Lower leg skin (tissue), 4 donors: ENCODE measurements around the gene CDC34. TPM values are rescaled to one million over a fixed set of nuclear protein-coding genes. Genes with fewer than 3 reads are reported as not detected.

ENCODE experiments used
- DNase-seq, 2 donors: peaks; one replicate each; pipeline ENCODE4 v3.0.0-alpha.2; 2019; ENCODE audit warnings: low spot score in 2 of 2
- H3K4me3 ChIP-seq: fragments of 200-600 bp; sonication (generic); 2 replicates; pipeline ENCODE4 v1.5.1; 2017; ENCODE audit warnings: mild to moderate bottlenecking, low read depth; ENCODE audit not compliant: poor library complexity, severe bottlenecking
- CTCF ChIP-seq, 3 donors: fragments of 450-650 bp; IDR thresholded peaks; one replicate each; pipeline ENCODE4 v1.5.1; 2016; ENCODE audit warnings: antibody characterized with exemption in 3 of 3, mild to moderate bottlenecking in 3 of 3, moderate library complexity in 2 of 3
- POLR2A ChIP-seq, 2 donors: fragments of 450-650 bp; IDR thresholded peaks; one replicate each; pipeline ENCODE4 v1.6.1; 2016 to 2017; ENCODE audit warnings: antibody characterized with exemption in 2 of 2, mild to moderate bottlenecking in 1 of 2, moderate library complexity in 1 of 2
- WGBS, 2 donors: methylation state at CpG; one replicate each; pipeline ENCODE4 v1.1.5; 2018; 5-methylcytosine and 5-hydroxymethylcytosine counted together
- intact Hi-C: fragments of 100-400 bp; cut with DNase I; formaldehyde crosslinking; loops from one replicate; pipeline ENCODE4 v1.15.0; 2023; ENCODE audit warnings: low total_unique reads
- total RNA-seq, 4 donors: library from RNA; depleted of rRNA; stranded (reverse); fragments of >200 nt; gene quantifications; one replicate each; pipeline ENCODE4 v1.1.0, GENCODE V29; 2016

The CDC34 gene
- total RNA-seq, result 100 to 1,000 TPM; 129 to 214 (median 140) TPM

GRCh38 chr19:531753-532560 lies at the start of gene CDC34:
TSS of gene CDC34 (plus strand) at chr19:531760. CDS start at chr19:531932, 172 bp downstream.
- no peak for DNase-seq
- WGBS, 2 donors, result 0 to 1% methylated on average over 27 to 39 of the region's 84 CpGs
- intact Hi-C loops, result no loop called here
- TF ChIP-seq CTCF (IDR thresholded peaks at IDR 0.05) (no peak), POLR2A (IDR thresholded peaks at IDR 0.05) (no peak)
- peak within 1 kb of the TSS; percentile 75 for H3K4me3 ChIP-seq

- no peak for DNase-seq
- intact Hi-C loops, result no loop called here
- 57 to 60% methylated on average over 20 of the region's 20 CpGs for WGBS, 2 donors
- no peak overlapping the region for H3K4me3 ChIP-seq
- no peak for TF ChIP-seq POLR2A (IDR thresholded peaks at IDR 0.05)
- TF ChIP-seq CTCF (IDR thresholded peaks at IDR 0.05), result no peak
These were observed 49.1 kb upstream of the CDC34 start for GRCh38 chr19:482186-483041.

GRCh38 chr19:483332-484072 lies 48.1 kb upstream of the CDC34 start:
- no peak overlapping the region for H3K4me3 ChIP-seq
- TF ChIP-seq CTCF (IDR thresholded peaks at IDR 0.05) (no peak), POLR2A (IDR thresholded peaks at IDR 0.05) (no peak)
- 51 to 59% methylated on average over 21 of the region's 21 CpGs for WGBS, 2 donors
- intact Hi-C loops, result no loop called here
- DNase-seq, result no peak

GRCh38 chr19:484494-484893 lies 47.1 kb upstream of the CDC34 start:
- WGBS, 2 donors, result 43 to 44% methylated on average over 15 of the region's 15 CpGs
- TF ChIP-seq POLR2A (IDR thresholded peaks at IDR 0.05) (no peak), CTCF (IDR thresholded peaks at IDR 0.05) (no peak)
- no peak for DNase-seq
- no peak overlapping the region for H3K4me3 ChIP-seq
- intact Hi-C loops, result no loop called here

- intact Hi-C loops, result no loop called here
- TF ChIP-seq CTCF (IDR thresholded peaks at IDR 0.05) (no peak), POLR2A (IDR thresholded peaks at IDR 0.05) (no peak)
- 63 to 70% methylated on average over 16 to 21 of the region's 22 CpGs for WGBS, 2 donors
- DNase-seq, result no peak
- H3K4me3 ChIP-seq, result no peak overlapping the region
These were observed 46.5 kb upstream of the CDC34 start for GRCh38 chr19:485077-485476.
